Limb (tissue), 2 donors: Measurements from ENCODE around the gene WASHC1.
"Not testable (repeated sequence)": the region's sequence is repeated elsewhere in the genome, so short reads cannot be mapped to it uniquely, and the experiment has no call there.

Experiments used
- DNase-seq, 2 donors: peaks; one replicate each; pipeline ENCODE4 v3.0.0-alpha.2; 2016; ENCODE audit errors: extremely low spot score in 2 of 2

The WASHC1 gene

DNA sequence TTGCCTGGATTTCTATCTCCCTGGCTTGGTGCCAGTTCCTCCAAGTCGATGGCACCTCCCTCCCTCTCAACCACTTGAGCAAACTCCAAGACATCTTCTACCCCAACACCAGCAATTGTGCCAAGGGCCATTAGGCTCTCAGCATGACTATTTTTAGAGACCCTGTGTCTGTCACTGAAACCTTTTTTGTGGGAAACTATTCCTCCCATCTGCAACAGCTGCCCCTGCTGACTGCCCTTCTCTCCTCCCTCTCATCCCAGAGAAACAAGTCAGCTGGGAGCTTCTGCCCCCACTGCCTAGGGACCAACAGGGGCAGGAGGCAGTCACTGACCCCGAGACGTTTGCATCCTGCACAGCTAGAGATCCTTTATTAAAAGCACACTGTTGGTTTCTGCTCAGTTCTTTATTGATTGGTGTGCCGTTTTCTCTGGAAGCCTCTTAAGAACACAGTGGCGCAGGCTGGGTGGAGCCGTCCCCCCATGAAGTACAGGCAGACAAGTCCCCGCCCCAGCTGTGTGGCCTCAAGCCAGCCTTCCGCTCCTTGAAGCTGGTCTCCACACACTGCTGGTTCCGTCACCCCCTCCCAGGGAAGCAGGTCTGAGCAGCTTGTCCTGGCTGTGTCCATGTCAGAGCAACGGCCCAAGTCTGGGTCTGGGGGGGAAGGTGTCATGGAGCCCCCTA is 15.0 kb downstream of the WASHC1 start:
- DNase-seq = not testable (repeated sequence)

DNA sequence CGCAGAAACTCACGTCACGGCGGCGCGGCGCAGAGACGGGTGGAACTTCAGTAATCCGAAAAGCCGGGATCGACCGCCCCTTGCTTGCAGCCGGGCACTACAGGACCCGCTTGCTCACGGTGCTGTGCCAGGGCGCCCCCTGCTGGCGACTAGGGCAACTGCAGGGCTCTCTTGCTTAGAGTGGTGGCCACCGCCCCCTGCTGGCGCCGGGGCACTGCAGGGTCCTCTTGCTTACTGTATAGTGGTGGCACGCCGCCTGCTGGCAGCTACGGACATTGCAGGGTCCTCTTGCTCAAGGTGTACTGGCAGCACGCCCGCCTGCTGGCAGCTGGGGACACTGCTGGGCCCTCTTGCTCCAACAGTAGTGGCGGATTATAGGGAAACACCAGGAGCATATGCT is 18.1 kb downstream of the WASHC1 start:
- not testable (repeated sequence) for DNase-seq

DNA sequence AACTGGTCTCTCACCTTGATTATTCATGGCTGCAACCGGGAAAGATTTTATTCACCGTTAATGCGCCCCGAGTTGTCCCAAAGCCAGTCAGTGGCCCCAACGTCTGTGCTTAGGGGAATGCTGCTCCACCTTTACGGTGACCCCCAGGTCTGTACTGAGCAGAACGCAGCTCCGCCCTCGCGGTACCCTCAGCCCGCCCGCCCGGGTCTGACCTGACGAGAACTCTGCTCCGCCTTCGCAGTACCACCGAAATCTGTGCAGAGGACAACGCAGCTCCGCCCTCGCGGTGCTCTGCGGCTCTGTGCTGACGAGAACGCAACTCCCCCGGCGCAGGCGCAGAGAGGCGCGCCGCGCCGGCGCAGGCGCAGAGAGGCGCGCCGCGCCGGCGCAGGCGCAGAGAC is 18.6 kb downstream of the WASHC1 start:
- DNase-seq = not testable (repeated sequence)

DNA sequence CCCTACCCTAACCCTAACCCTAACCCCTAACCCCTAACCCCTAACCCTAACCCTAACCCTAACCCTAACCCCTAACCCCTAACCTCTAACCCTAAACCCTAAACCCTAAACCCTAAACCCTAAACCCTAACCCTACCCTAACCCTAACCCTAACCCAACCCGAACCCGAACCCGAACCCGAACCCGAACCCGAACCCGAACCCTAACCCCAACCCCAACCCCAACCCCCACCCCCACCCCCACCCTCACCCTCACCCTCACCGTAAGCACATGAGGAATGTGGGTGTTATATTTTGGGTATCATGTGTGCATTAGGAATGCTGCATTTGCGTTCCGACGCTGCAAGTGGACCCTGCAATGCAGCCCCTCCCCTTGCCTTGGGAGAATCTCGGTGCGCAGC is 19.0 kb downstream of the WASHC1 start:
- DNase-seq = peak in 1 of 2 donors; percentile 32
